Left lung (tissue), 10 donors: ENCODE results near the gene ATG13. TPM values are rescaled to one million over a fixed set of nuclear protein-coding genes. Genes with fewer than 3 reads are reported as not detected.

Source experiments
- ATAC-seq: fragments of 200-7000 bp; cut with Tn5 transposase; one replicate; pipeline ENCODE4 v1.9.1; 2020; ENCODE audit warnings: moderate library complexity
- DNase-seq, 4 donors: peaks; one replicate each; pipeline ENCODE4 v3.0.0-alpha.2; 2013 to 2020
- H3K27ac ChIP-seq, 2 donors: fragments of 200-600 bp; sonication (generic) in 1 of 2; one replicate each; pipeline versions ENCODE4 v1.5.0 to v1.8.0; 2020 to 2021
- H3K27me3 ChIP-seq, 2 donors: fragments of 200-600 bp; sonication (generic) in 1 of 2; one replicate each; pipeline versions ENCODE4 v1.5.0 to v1.8.0; 2020 to 2021
- H3K36me3 ChIP-seq, 2 donors: fragments of 200-600 bp; sonication (generic) in 1 of 2; one replicate each; pipeline versions ENCODE4 v1.5.0 to v1.8.0; 2020 to 2021
- H3K4me1 ChIP-seq, 2 donors: fragments of 200-600 bp; one replicate each; pipeline ENCODE4 v1.8.0; 2021
- H3K4me3 ChIP-seq, 2 donors: fragments of 200-600 bp; sonication (generic) in 1 of 2; one replicate each; pipeline versions ENCODE4 v1.5.0 to v1.8.0; 2020 to 2021; ENCODE audit warnings: mild to moderate bottlenecking in 1 of 2
- H3K9me3 ChIP-seq, 2 donors: fragments of 200-600 bp; sonication (generic) in 1 of 2; one replicate each; pipeline versions ENCODE4 v1.5.0 to v1.8.0; 2020 to 2021
- intact Hi-C, 2 donors: fragments of 100-400 bp; cut with DNase I; formaldehyde crosslinking; loops; one replicate each; pipeline versions ENCODE4 v1.11.2 to v1.14.2; 2022
- polyA plus RNA-seq, 6 donors: library from polyadenylated mRNA; unstranded; fragments of 120-200 nt; gene quantifications; one replicate each; pipeline ENCODE4 v1.2.1, GENCODE V29; 2013; ENCODE audit not compliant: insufficient read length in 6 of 6
- total RNA-seq, 2 donors: library from RNA; stranded (reverse); fragmentation: NEBNext Ultra II Directional; extraction: Animal tissue kit (Norgen Biotek cat#: 25700); gene quantifications; one replicate each; pipeline ENCODE4 v1.2.1, GENCODE V29; 2021
- TF ChIP-seq, protein P1 (sequence below), 2 donors: fragments of 200-600 bp; sonication (generic) in 1 of 2; IDR thresholded peaks; one replicate each; pipeline versions ENCODE4 v1.5.0 to v1.8.0; 2021; ENCODE audit warnings: antibody characterized with exemption in 2 of 2
- donor health status: DM: no; HTN: yes; CAD: no.
- donor health status: DM: no; HTN: no; CAD: no.

Gene ATG13
- total and polyA plus RNA-seq, 8 donors = 47.1 to 58.2 (median 52.3) TPM

DNA sequence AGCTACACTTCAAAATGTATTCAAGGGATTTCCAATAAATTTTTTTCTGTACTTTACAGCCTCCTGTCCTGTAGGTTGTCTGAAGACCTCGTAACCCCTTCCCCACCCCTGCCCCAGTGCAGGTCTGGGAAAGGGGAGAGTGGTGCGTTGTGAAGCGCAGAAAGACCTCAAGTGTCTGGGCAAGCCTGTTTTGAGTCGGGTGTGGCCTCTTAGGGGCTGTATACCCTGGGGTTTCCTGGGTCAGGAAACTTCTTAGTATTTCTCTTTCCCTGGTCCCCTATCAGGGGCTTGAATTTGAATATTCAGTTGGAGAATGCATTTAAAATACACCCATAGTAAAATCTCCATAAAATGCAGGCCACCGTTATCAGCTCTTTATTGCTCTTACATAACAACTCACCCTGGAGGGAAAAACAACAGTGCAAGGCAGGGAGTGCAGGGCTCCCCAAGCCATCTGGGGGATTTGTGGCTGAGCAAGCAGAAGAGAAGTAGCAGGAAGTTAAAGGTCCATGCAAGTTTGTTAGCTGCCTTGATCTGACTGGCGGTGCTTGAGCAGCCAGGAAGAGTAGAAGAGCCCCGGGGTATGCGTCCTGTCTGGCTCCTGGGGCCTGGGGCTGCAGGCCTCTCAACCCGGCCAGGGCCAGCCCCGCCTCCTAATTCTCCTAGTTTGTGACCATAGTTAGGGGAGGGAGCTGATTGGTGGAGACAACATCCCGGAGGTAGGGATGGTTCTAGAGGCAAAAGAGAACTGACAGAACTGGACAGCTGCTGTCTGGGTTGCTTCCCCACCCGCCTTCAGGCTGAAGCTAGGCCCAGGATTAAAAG, 57.3 kb downstream of the ATG13 start:
- peaks cover 23 to 77% of the 10 kb centered on the region in 2 donors for H3K4me1 ChIP-seq
- H3K27ac ChIP-seq = peak overlapping the region; percentile 83 to 87
- DNase-seq (peak in 1 of 4 donors; percentile 39), ATAC-seq (peak; percentile 60)
- H3K4me3 ChIP-seq = no peak overlapping the region
- no peaks in the 10 kb centered on the region for H3K9me3 ChIP-seq
- H3K36me3 ChIP-seq = peaks cover 3 to 75% of the 10 kb centered on the region in 2 donors
- intact Hi-C loops = no loop called here
- H3K27me3 ChIP-seq = no peaks in the 10 kb centered on the region
- TF ChIP-seq, protein P1, sequence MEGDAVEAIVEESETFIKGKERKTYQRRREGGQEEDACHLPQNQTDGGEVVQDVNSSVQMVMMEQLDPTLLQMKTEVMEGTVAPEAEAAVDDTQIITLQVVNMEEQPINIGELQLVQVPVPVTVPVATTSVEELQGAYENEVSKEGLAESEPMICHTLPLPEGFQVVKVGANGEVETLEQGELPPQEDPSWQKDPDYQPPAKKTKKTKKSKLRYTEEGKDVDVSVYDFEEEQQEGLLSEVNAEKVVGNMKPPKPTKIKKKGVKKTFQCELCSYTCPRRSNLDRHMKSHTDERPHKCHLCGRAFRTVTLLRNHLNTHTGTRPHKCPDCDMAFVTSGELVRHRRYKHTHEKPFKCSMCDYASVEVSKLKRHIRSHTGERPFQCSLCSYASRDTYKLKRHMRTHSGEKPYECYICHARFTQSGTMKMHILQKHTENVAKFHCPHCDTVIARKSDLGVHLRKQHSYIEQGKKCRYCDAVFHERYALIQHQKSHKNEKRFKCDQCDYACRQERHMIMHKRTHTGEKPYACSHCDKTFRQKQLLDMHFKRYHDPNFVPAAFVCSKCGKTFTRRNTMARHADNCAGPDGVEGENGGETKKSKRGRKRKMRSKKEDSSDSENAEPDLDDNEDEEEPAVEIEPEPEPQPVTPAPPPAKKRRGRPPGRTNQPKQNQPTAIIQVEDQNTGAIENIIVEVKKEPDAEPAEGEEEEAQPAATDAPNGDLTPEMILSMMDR (IDR thresholded peaks at IDR 0.05) = no peak

DNA sequence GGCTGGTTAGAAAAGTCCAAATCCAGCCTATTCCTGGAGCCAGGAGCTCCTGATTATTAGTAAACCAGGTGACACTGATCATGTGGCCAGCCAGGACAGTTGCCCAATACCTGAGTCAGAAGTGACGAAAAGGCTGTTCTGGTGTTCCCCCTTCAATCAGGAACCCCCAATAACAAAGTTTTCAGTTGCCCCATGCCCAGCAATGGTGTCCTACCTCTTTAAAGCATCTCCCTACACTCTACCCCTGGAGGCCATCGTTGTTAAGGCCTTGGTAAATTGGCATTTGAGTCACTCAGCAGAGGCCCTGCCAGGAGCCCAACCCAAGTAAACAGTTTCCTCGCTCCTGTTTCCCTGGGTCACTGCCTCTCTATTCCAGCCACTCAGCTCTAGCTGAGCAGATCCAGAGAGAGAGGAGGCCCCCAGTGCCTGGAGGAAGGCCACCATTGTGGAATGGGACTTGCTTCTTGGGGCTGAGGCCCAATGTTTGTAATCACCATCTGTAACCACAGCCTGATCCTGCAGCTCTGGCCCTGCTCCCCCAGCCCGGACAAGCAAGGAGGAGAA, 58.0 kb downstream of the ATG13 start:
- Histone ChIP-seq H3K36me3 (peaks cover 3 to 75% of the 10 kb centered on the region in 2 donors), H3K27ac (peak overlapping the region; percentile 83 to 87), H3K9me3 (no peaks in the 10 kb centered on the region), H3K27me3 (no peaks in the 10 kb centered on the region), H3K4me3 (no peak overlapping the region), H3K4me1 (peaks cover 23 to 72% of the 10 kb centered on the region in 2 donors)
- DNase-seq (peak in 1 of 4 donors; percentile 55), ATAC-seq (peak; percentile 76)
- intact Hi-C loops = no loop called here
- TF ChIP-seq, protein P1 (IDR thresholded peaks at IDR 0.05) = no peak

DNA sequence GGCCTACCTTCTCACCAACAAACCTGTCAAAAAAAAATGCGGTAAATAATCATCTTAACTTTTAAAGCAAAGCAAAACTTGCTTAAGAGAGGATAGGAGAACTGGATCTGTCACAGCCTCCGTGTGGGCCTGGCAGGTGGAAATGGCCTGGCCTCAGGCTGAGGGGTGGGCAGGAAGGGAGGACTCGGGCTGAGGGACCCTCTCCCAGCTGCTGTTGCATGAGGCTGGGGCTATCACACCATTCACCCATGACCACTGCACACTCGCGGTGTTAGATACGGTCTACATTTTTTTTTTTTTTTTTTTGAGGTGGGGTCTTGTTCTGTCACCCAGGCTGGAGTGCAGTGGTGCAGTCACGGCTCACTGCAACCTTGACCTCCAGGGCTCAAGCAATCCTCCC, 58.6 kb downstream of the ATG13 start:
- Histone ChIP-seq H3K4me3 (no peak overlapping the region), H3K27me3 (no peaks in the 10 kb centered on the region), H3K27ac (peak overlapping the region; percentile 83 to 87), H3K36me3 (peaks cover 3 to 75% of the 10 kb centered on the region in 2 donors), H3K4me1 (peaks cover 23 to 66% of the 10 kb centered on the region in 2 donors), H3K9me3 (no peaks in the 10 kb centered on the region)
- intact Hi-C loops = no loop called here
- TF ChIP-seq, protein P1 (IDR thresholded peaks at IDR 0.05) = no peak
- no peak for DNase-seq
- no peak for ATAC-seq

DNA sequence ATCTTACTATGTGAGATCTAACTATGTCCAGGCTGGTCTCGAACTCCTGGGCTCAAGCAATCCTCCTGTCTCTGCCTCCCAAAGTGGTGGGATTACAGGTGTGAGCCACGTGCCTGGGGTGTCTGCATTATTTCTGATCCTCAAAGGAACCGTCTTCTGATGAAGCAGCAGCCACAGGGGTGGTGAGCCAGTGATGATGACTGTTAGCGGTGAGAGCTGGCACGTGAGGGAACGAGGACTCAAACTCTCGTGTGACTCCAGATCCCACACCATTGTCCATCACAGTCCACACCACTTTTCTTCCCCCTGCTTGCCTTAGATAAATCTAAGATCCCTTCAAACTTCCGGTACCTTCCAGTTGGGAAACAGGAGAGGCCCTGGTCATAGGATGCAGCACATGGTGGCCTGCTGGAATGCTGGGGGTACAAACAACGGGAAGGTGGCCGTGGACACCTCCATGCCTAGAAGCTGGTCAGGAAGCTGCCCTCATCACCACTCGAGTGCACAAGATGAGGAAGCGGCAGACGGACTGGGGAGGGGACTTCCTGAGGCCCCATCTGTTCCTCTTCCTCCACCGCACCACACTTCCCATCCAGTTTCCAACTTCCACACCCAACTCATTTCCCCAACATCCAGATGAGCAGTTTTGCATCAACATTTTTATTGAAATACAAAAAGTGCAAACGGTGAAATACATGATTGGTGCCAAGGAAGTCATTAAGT, 59.2 kb downstream of the ATG13 start:
- ATAC-seq (no peak), DNase-seq (peak in 2 of 4 donors; percentile 56 to 84)
- no peaks in the 10 kb centered on the region for H3K9me3 ChIP-seq
- H3K4me3 ChIP-seq = no peak overlapping the region
- peaks cover 23 to 60% of the 10 kb centered on the region in 2 donors for H3K4me1 ChIP-seq
- H3K27ac ChIP-seq = peak overlapping the region; percentile 83 to 87
- intact Hi-C loops = no loop called here
- no peaks in the 10 kb centered on the region for H3K27me3 ChIP-seq
- peaks cover 3 to 75% of the 10 kb centered on the region in 2 donors for H3K36me3 ChIP-seq
- TF ChIP-seq, protein P1 (IDR thresholded peaks at IDR 0.05) = no peak

DNA sequence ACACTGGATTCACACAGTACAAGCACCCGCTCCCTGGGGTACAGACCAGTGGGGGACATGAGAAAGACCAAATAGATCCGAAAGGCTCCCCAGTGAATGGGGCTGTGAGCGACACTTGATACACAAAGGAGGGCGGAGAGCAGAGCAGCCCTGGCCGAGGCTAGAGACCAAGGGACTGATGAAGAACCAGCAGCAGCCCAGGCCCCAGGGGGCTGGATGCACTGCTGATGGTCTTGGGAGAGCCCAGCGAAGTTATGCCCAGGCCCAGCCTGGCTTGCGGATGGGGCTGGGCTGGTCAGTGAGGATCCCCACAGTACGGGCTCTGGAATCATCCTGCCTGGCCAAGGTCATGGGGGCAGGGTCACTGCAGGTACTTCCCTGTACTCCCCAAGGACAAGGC, 59.8 kb downstream of the ATG13 start:
- H3K27ac ChIP-seq = peak overlapping the region in 1 of 2 donors; percentile 87
- intact Hi-C loops = no loop called here
- TF ChIP-seq, protein P1 (IDR thresholded peaks at IDR 0.05) = no peak
- DNase-seq (no peak), ATAC-seq (no peak)
- H3K9me3 ChIP-seq = no peaks in the 10 kb centered on the region
- H3K36me3 ChIP-seq = peaks cover 3 to 75% of the 10 kb centered on the region in 2 donors
- no peaks in the 10 kb centered on the region for H3K27me3 ChIP-seq
- H3K4me3 ChIP-seq = no peak overlapping the region
- peaks cover 23 to 54% of the 10 kb centered on the region in 2 donors for H3K4me1 ChIP-seq
